Natural killer cell (primary cell): ENCODE data around the gene TUBB. TPM values are rescaled to one million over a fixed set of nuclear protein-coding genes. Genes with fewer than 3 reads are reported as not detected.
A peak's percentile ranks its signal among the peaks of the same experiment; 100 is the strongest.

Experiments used
- ATAC-seq, 3 donors: fragments of 150-1000 bp in 2 of 3; fragments of 200-7000 bp in 1 of 3; cut with Tn5 transposase; 1 replicate in 1 of 3; 2 replicates in 2 of 3; pipeline ENCODE4 v1.10.0; 2021; ENCODE audit warnings: mild to moderate bottlenecking in 2 of 3, moderate library complexity in 2 of 3
- DNase-seq, 2 donors: peaks; one replicate each; pipeline versions ENCODE4 v3.0.0 to v3.0.0-alpha.2; 2013 to 2021; ENCODE audit warnings: mixed read lengths in 1 of 2
- H3K27ac ChIP-seq: one replicate; pipeline ENCODE4 v1.5.1; 2013; ENCODE audit warnings: mild to moderate bottlenecking, low read length
- H3K27me3 ChIP-seq: one replicate; pipeline ENCODE4 v1.6.1; 2013; ENCODE audit warnings: low read length; ENCODE audit not compliant: control insufficient read depth, insufficient read depth
- H3K36me3 ChIP-seq: one replicate; pipeline ENCODE4 v1.6.1; 2013; ENCODE audit warnings: low read length; ENCODE audit not compliant: control insufficient read depth, insufficient read depth
- H3K4me1 ChIP-seq: one replicate; pipeline ENCODE4 v1.6.1; 2013; ENCODE audit warnings: low read length; ENCODE audit not compliant: control insufficient read depth, insufficient read depth
- H3K4me3 ChIP-seq: one replicate; pipeline ENCODE4 v1.5.1; 2013; ENCODE audit warnings: low read length
- H3K9me3 ChIP-seq: one replicate; pipeline ENCODE4 v1.6.1; 2013; ENCODE audit warnings: low read length; ENCODE audit not compliant: control insufficient read depth, insufficient read depth
- H3K27ac Mint-ChIP-seq, 2 donors: one replicate each; pipeline ENCODE4 v1.8.0; 2022; ENCODE audit warnings: mild to moderate bottlenecking in 2 of 2, mixed read lengths in 2 of 2, moderate library complexity in 1 of 2
- H3K27me3 Mint-ChIP-seq, 2 donors: one replicate each; pipeline ENCODE4 v1.8.0; 2022; ENCODE audit warnings: low read depth in 2 of 2, mixed read lengths in 2 of 2
- H3K36me3 Mint-ChIP-seq: one replicate; pipeline ENCODE4 v1.8.0; 2022; ENCODE audit warnings: mixed read lengths
- H3K4me1 Mint-ChIP-seq, 2 donors: one replicate each; pipeline ENCODE4 v1.8.0; 2022; ENCODE audit warnings: mixed read lengths in 2 of 2
- H3K4me3 Mint-ChIP-seq: one replicate; pipeline ENCODE4 v1.8.0; 2022; ENCODE audit warnings: mild to moderate bottlenecking, moderate library complexity, mixed read lengths
- H3K9me3 Mint-ChIP-seq, 2 donors: one replicate each; pipeline ENCODE4 v1.8.0; 2022; ENCODE audit warnings: mixed read lengths in 2 of 2
- WGBS: methylation state at CpG from one replicate; pipeline ENCODE4 v1.1.7; 2013; ENCODE audit warnings: missing lambda C conversion rate; ENCODE audit not compliant: insufficient coverage; 5-methylcytosine and 5-hydroxymethylcytosine counted together
- intact Hi-C: fragments of 100-400 bp; cut with micrococcal nuclease; formaldehyde crosslinking; loops from one replicate; pipeline ENCODE4 v1.14.2; 2022
- total RNA-seq, 4 donors: library from RNA; stranded (reverse); fragments of 120-200 nt in 1 of 4; gene quantifications; one replicate each; pipeline versions ENCODE4 v1.2.3 to v1.2.4, GENCODE V29; 2013 to 2022
- TF ChIP-seq, protein P1 (sequence below): fragments of 200-600 bp; IDR thresholded peaks from one replicate; pipeline ENCODE4 v1.8.0; 2022; ENCODE audit warnings: antibody characterized with exemption

The TUBB gene
- total RNA-seq, 3 donors from 2014 or later (not counting 1 experiment from before 2014, with no cell fraction given) = 121 to 168 (median 127) TPM

GRCh38 chr6:30688569-30688968 is 31.6 kb upstream of the TUBB start:
- H3K4me1 ChIP-seq = peaks cover 56% of the 10 kb centered on the region
- intact Hi-C loops = no loop called here
- H3K4me3 Mint-ChIP-seq = peak overlapping the region; percentile 96
- peaks cover 51 to 70% of the 10 kb centered on the region in 2 donors for H3K4me1 Mint-ChIP-seq
- no peaks in the 10 kb centered on the region for H3K27me3 Mint-ChIP-seq
- TF ChIP-seq, protein P1, sequence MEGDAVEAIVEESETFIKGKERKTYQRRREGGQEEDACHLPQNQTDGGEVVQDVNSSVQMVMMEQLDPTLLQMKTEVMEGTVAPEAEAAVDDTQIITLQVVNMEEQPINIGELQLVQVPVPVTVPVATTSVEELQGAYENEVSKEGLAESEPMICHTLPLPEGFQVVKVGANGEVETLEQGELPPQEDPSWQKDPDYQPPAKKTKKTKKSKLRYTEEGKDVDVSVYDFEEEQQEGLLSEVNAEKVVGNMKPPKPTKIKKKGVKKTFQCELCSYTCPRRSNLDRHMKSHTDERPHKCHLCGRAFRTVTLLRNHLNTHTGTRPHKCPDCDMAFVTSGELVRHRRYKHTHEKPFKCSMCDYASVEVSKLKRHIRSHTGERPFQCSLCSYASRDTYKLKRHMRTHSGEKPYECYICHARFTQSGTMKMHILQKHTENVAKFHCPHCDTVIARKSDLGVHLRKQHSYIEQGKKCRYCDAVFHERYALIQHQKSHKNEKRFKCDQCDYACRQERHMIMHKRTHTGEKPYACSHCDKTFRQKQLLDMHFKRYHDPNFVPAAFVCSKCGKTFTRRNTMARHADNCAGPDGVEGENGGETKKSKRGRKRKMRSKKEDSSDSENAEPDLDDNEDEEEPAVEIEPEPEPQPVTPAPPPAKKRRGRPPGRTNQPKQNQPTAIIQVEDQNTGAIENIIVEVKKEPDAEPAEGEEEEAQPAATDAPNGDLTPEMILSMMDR = no peak
- peaks cover 13% of the 10 kb centered on the region for H3K36me3 Mint-ChIP-seq
- ATAC-seq (no peak), DNase-seq (peak in 1 of 2 donors; percentile 29)
- peak overlapping the region; percentile 96 for H3K4me3 ChIP-seq
- H3K27ac ChIP-seq = peak overlapping the region; percentile 96
- no peaks in the 10 kb centered on the region for H3K9me3 Mint-ChIP-seq
- no peaks in the 10 kb centered on the region for H3K36me3 ChIP-seq
- peak overlapping the region; percentile 91 to 98 for H3K27ac Mint-ChIP-seq
- H3K9me3 ChIP-seq = no peaks in the 10 kb centered on the region
- 72% methylated on average over 8 of the region's 9 CpGs for WGBS
- H3K27me3 ChIP-seq = no peaks in the 10 kb centered on the region

DNA sequence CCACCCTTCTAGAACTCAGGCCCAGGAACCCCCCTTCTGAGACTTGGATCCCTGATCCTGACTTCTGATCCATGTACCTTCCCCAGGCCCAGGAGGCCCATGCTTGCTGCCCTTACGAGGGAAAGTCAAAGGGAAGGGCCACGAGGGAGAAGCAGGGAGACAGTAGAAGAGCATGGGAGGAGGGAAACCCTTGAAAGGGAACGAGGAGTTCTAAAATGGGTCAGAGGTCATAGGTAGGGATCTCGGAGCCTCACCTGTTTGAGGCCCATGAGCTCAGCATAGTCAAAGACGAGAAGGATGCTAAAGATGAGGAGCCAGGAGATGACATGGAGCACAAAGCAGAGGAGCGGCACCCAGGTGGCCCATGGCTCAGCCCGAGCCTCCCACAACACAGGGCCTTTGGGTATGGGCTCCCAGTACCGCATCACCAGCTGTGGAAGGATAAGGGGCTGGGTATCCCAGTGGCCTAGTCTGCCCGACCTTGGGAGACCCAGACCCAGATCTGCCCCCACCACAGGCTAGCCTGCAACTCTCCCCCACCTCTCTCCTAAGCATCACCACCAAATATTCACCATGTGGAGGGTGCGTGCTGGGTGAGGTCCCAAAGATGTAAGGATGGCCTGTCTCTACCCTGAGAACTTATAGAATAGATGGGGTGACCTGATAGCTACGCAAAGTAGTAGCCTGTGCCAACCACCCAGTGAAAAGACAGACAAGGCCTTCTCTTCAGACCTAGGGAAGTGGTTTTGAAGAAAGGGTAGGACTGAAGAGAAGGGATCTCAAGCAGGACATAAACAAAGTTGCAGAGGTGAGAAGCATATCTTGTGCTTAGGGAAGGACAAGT is 30.9 kb upstream of the TUBB start:
- ATAC-seq (no peak), DNase-seq (no peak)
- H3K4me1 ChIP-seq = peaks cover 56% of the 10 kb centered on the region
- Mint-ChIP-seq H3K27ac (peak overlapping the region; percentile 91 to 98), H3K4me3 (peak overlapping the region; percentile 79), H3K36me3 (peaks cover 8% of the 10 kb centered on the region), H3K9me3 (no peaks in the 10 kb centered on the region), H3K4me1 (peaks cover 51 to 63% of the 10 kb centered on the region in 2 donors), H3K27me3 (no peaks in the 10 kb centered on the region)
- no peaks in the 10 kb centered on the region for H3K27me3 ChIP-seq
- WGBS = 85% methylated on average over 11 of the region's 11 CpGs
- H3K36me3 ChIP-seq = no peaks in the 10 kb centered on the region
- peak overlapping the region; percentile 33 for H3K27ac ChIP-seq
- H3K9me3 ChIP-seq = no peaks in the 10 kb centered on the region
- intact Hi-C loops = no loop called here
- no peak overlapping the region for H3K4me3 ChIP-seq
- TF ChIP-seq, protein P1 = no peak

- H3K4me1 Mint-ChIP-seq = peaks cover 48 to 59% of the 10 kb centered on the region in 2 donors
- H3K9me3 ChIP-seq = no peaks in the 10 kb centered on the region
Measured at GRCh38 chr6:30689985-30690384, 30.2 kb upstream of the TUBB start.

More at GRCh38 chr6:30689985-30690384, 30.2 kb upstream of the TUBB start:
- H3K36me3 Mint-ChIP-seq = peaks cover 4% of the 10 kb centered on the region
- Histone ChIP-seq H3K36me3 (no peaks in the 10 kb centered on the region), H3K27ac (peak overlapping the region; percentile 33), H3K4me1 (peaks cover 56% of the 10 kb centered on the region), H3K4me3 (peak overlapping the region; percentile 60), H3K27me3 (no peaks in the 10 kb centered on the region)
- ATAC-seq = no peak
- intact Hi-C loops = no loop called here
- no peak for DNase-seq
- TF ChIP-seq, protein P1 = no peak
- no peaks in the 10 kb centered on the region for H3K9me3 Mint-ChIP-seq
- H3K4me3 Mint-ChIP-seq = peak overlapping the region; percentile 79
- no peaks in the 10 kb centered on the region for H3K27me3 Mint-ChIP-seq
- H3K27ac Mint-ChIP-seq = peak overlapping the region; percentile 91 to 98
- 40% methylated on average over 4 of the region's 4 CpGs for WGBS
